Colonic mucosa (tissue), 4 donors: ENCODE measurements around the gene CPLANE1. TPM values are rescaled to one million over a fixed set of nuclear protein-coding genes. Genes with fewer than 3 reads are reported as not detected.
"Not testable (repeated sequence)": the region's sequence is repeated elsewhere in the genome, so short reads cannot be mapped to it uniquely, and the experiment has no call there.

Experiments
- DNase-seq: peaks from one replicate; pipeline ENCODE4 v3.0.0-alpha.2; 2020
- H3K27ac ChIP-seq: fragments of 200-600 bp; one replicate; pipeline ENCODE4 v1.8.0; 2021
- H3K27me3 ChIP-seq: fragments of 200-600 bp; one replicate; pipeline ENCODE4 v1.8.0; 2021
- H3K36me3 ChIP-seq: fragments of 200-600 bp; one replicate; pipeline ENCODE4 v1.8.0; 2021
- H3K4me1 ChIP-seq: fragments of 200-600 bp; one replicate; pipeline ENCODE4 v1.8.0; 2021; ENCODE audit warnings: mild to moderate bottlenecking
- H3K4me3 ChIP-seq: fragments of 200-600 bp; one replicate; pipeline ENCODE4 v1.8.0; 2021
- H3K9ac ChIP-seq, 2 donors: one replicate each; pipeline ENCODE4 v1.7.0; 2013; ENCODE audit warnings: control low read depth in 2 of 2, low read depth in 2 of 2, low read length in 2 of 2
- H3K9me3 ChIP-seq: fragments of 200-600 bp; one replicate; pipeline ENCODE4 v1.8.0; 2021
- intact Hi-C: fragments of 100-400 bp; cut with DNase I; formaldehyde crosslinking; loops from one replicate; pipeline ENCODE4 v1.14.1; 2022
- total RNA-seq, 2 donors: library from RNA; stranded (reverse); fragmentation: NEBNext Ultra II Directional in 1 of 2; extraction: Animal tissue kit (Norgen Biotek cat#: 25700) in 1 of 2; gene quantifications; one replicate each; pipeline ENCODE4 v1.2.1, GENCODE V29; 2021
- TF ChIP-seq, protein P1 (sequence below): fragments of 200-600 bp; IDR thresholded peaks from one replicate; pipeline ENCODE4 v1.8.0; 2022; ENCODE audit warnings: antibody characterized with exemption, mild to moderate bottlenecking
- donor health status: healthy.
- donor health status: DM: no; HTN: no; CAD: no.
- donor health status: DM: no; HTN: no; CAD: no.

Gene CPLANE1
- total RNA-seq, 2 donors from 2014 or later = 6.4 to 8.4 TPM

DNA sequence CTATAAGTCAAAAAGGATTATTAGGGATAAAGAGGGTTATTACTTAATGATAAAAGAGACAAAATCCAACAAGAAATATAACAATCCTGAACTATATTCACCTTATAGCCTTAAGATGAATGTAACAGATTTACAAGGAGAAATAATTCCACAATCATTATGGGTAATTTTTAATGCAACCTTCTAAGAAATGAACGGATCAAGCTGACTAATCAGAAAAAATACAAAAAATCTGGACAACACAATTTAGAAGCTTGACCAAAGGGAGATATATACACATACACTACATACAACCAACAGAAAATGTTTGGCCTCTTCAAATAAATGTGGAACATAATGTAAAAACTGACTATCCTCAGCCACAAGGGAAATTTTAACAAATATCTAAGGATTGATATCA lies 102.3 kb downstream of the CPLANE1 start:
- Histone ChIP-seq H3K27ac (no peak overlapping the region), H3K9ac (no peak overlapping the region), H3K9me3 (no peaks in the 10 kb centered on the region), H3K27me3 (no peaks in the 10 kb centered on the region), H3K4me3 (no peak overlapping the region), H3K4me1 (no peaks in the 10 kb centered on the region), H3K36me3 (no peaks in the 10 kb centered on the region)
- intact Hi-C loops = no loop called here
- no peak for DNase-seq
- TF ChIP-seq, protein P1, sequence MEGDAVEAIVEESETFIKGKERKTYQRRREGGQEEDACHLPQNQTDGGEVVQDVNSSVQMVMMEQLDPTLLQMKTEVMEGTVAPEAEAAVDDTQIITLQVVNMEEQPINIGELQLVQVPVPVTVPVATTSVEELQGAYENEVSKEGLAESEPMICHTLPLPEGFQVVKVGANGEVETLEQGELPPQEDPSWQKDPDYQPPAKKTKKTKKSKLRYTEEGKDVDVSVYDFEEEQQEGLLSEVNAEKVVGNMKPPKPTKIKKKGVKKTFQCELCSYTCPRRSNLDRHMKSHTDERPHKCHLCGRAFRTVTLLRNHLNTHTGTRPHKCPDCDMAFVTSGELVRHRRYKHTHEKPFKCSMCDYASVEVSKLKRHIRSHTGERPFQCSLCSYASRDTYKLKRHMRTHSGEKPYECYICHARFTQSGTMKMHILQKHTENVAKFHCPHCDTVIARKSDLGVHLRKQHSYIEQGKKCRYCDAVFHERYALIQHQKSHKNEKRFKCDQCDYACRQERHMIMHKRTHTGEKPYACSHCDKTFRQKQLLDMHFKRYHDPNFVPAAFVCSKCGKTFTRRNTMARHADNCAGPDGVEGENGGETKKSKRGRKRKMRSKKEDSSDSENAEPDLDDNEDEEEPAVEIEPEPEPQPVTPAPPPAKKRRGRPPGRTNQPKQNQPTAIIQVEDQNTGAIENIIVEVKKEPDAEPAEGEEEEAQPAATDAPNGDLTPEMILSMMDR = no peak

GRCh38 chr5:37136694-37137093 lies 112.5 kb downstream of the CPLANE1 start:
- Histone ChIP-seq H3K27me3 (no peaks in the 10 kb centered on the region), H3K36me3 (no peaks in the 10 kb centered on the region), H3K4me1 (no peaks in the 10 kb centered on the region), H3K9ac (no peak overlapping the region), H3K9me3 (no peaks in the 10 kb centered on the region), H3K27ac (no peak overlapping the region), H3K4me3 (no peak overlapping the region)
- no peak for DNase-seq
- intact Hi-C loops = no loop called here
- TF ChIP-seq, protein P1 = no peak

DNA sequence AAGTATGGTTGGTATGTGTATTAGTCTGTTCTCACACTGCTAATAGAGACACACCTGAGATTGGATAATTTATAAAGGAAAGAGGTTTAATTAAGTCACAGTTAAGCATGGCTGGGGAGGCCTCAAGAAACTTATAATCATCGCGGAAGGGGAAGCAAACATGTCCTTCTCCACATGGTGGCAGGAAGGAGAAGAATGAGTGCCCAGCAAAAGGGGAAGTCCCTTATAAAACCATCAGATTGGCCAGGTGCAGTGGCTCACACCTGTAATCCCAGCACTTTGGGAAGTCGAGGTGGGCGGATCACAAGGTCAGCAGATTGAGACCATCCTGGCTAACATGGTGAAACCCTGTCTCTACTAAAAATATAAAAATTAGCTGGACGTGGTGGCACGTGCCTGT lies 113.9 kb downstream of the CPLANE1 start:
- intact Hi-C loops, H3K9ac ChIP-seq, H3K9me3 ChIP-seq, H3K4me1 ChIP-seq, H3K4me3 ChIP-seq, DNase-seq, H3K27ac ChIP-seq, H3K36me3 ChIP-seq, H3K27me3 ChIP-seq: not testable (repeated sequence)

DNA sequence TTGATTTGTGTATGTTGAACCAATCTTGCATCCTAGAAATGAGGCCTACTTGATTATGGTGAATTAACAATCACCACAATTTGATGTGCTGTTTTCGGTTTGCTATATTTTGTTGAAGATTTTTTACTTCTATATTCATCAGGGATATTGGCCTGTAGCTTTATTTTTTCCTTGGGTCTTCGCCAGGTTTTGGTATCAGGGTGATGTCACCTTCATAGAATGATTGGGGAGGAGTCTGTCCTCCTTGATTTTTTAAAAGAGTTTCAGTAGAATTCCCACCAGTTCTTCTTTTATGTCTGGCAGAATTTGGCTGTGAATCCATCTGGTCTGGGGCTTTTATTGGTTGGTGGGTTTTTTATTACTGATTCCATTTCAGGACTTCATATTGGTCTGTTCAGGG lies 115.2 kb downstream of the CPLANE1 start:
- Histone ChIP-seq H3K4me1 (no peaks in the 10 kb centered on the region), H3K36me3 (no peaks in the 10 kb centered on the region), H3K27me3 (no peaks in the 10 kb centered on the region), H3K9me3 (no peaks in the 10 kb centered on the region), H3K27ac (no peak overlapping the region), H3K9ac (no peak overlapping the region), H3K4me3 (no peak overlapping the region)
- DNase-seq = no peak
- TF ChIP-seq, protein P1 = no peak
- intact Hi-C loops = no loop called here

DNA sequence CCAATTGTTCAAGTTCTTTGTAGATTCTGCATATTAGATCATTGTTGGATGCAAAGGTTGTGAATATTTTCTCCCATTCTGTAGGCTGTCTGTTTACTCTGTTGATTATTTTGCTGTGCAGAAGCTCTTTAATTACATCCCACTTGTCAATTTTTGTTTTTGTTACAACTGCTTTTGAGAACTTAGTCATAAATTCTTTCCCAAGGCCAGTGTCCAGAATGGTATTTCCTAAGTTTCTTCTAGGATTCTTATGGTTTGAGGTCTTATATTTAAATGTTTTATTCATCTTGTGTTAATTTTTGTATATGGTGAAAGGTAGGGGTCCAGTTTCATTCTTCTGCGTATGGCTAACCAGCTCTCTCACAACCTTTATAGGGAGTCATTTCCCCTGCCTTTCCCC lies 116.5 kb downstream of the CPLANE1 start:
- TF ChIP-seq, protein P1 = no peak
- Histone ChIP-seq H3K27me3 (no peaks in the 10 kb centered on the region), H3K36me3 (no peaks in the 10 kb centered on the region), H3K9ac (no peak overlapping the region), H3K4me3 (no peak overlapping the region), H3K9me3 (no peaks in the 10 kb centered on the region), H3K4me1 (no peaks in the 10 kb centered on the region), H3K27ac (no peak overlapping the region)
- DNase-seq = no peak
- intact Hi-C loops = no loop called here

DNA sequence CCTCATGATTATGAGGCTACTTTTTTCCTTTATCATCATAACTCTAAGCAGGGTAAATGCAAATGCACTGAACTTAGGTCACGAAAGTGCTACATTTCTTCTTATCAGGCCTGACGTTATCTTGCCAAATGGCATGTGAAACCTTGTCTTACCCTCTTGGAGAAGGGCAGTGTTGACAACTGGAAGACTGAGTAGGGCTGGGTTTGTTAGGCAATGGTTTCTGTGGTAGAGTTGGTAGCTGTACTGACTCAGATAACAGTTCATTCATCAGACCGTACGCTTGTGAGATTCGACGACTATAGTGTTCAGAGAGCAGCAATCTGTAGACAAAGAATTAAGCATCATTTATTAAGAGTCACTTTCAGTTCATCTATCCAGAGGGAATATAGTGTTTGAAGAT lies 127.7 kb downstream of the CPLANE1 start:
- no peak for DNase-seq
- Histone ChIP-seq H3K4me3 (no peak overlapping the region), H3K4me1 (no peaks in the 10 kb centered on the region), H3K27me3 (no peaks in the 10 kb centered on the region), H3K36me3 (no peaks in the 10 kb centered on the region), H3K9ac (no peak overlapping the region), H3K9me3 (no peaks in the 10 kb centered on the region), H3K27ac (no peak overlapping the region)
- TF ChIP-seq, protein P1 = no peak
- intact Hi-C loops = no loop called here
